Osteoblast (primary cell): ENCODE results near the gene ERAS. TPM values are rescaled to one million over a fixed set of nuclear protein-coding genes. Genes with fewer than 3 reads are reported as not detected.

Experiments
- DNase-seq: peaks from one replicate; pipeline ENCODE4 v3.0.0; 2011; ENCODE audit warnings: low spot score, mixed read lengths; ENCODE audit not compliant: insufficient read length; ENCODE audit errors: missing footprints
- H2AFZ ChIP-seq: 2 replicates; pipeline ENCODE4 v1.6.0; 2011; ENCODE audit warnings: mild to moderate bottlenecking, low read length
- H3K27ac ChIP-seq: 2 replicates; pipeline ENCODE4 v1.5.1; 2011; ENCODE audit warnings: mild to moderate bottlenecking, low read depth, low read length, moderate library complexity
- H3K27me3 ChIP-seq: 2 replicates; pipeline ENCODE4 v1.6.0; 2012; ENCODE audit warnings: mild to moderate bottlenecking, control low read depth, inconsistent platforms, low read length, moderate library complexity; ENCODE audit not compliant: insufficient read depth
- H3K36me3 ChIP-seq: 2 replicates; pipeline ENCODE4 v1.5.1; 2011; ENCODE audit warnings: mild to moderate bottlenecking, low read length, control low read depth, moderate library complexity; ENCODE audit not compliant: insufficient read depth
- H3K4me1 ChIP-seq: 2 replicates; pipeline ENCODE4 v1.5.1; 2011; ENCODE audit warnings: mild to moderate bottlenecking, low read length, control low read depth, moderate library complexity; ENCODE audit not compliant: insufficient read depth
- H3K4me2 ChIP-seq: 2 replicates; pipeline ENCODE4 v1.6.0; 2011; ENCODE audit warnings: mild to moderate bottlenecking, low read length; ENCODE audit not compliant: insufficient read depth
- H3K4me3 ChIP-seq: fragments of 200-600 bp; sonication (generic); 3 replicates; pipeline ENCODE4 v1.5.1; 2012; ENCODE audit warnings: mild to moderate bottlenecking, low read length, inconsistent platforms; ENCODE audit not compliant: insufficient read depth
- H3K79me2 ChIP-seq: 2 replicates; pipeline ENCODE4 v1.6.0; 2012; ENCODE audit warnings: mild to moderate bottlenecking, low read length, control low read depth, inconsistent platforms; ENCODE audit not compliant: insufficient read depth
- H3K9me3 ChIP-seq: 2 replicates; pipeline ENCODE4 v1.5.1; 2011; ENCODE audit warnings: low read depth, low read length, control low read depth
- H4K20me1 ChIP-seq: 2 replicates; pipeline ENCODE4 v1.6.0; 2012; ENCODE audit warnings: mild to moderate bottlenecking, low read length, control low read depth; ENCODE audit not compliant: insufficient read depth
- CTCF ChIP-seq: IDR thresholded peaks from 2 replicates; pipeline ENCODE4 v1.5.1; 2011; ENCODE audit warnings: mild to moderate bottlenecking, low read depth, low read length, moderate library complexity; ENCODE audit errors: extremely low read depth
- total RNA-seq: library from RNA; depleted of rRNA; stranded (reverse); fragments of >200 nt; gene quantifications from 2 replicates; pipeline ENCODE4 v1.2.3, GENCODE V29; 2012

ERAS gene
- total RNA-seq, 1 donor = not detected

- DNase-seq = peak; percentile 85
- Histone ChIP-seq H3K27me3 (no peaks in the 10 kb centered on the region), H3K4me2 (no peak overlapping the region), H3K36me3 (no peaks in the 10 kb centered on the region), H3K27ac (no peak overlapping the region), H3K79me2 (no peaks in the 10 kb centered on the region), H2AFZ (peak overlapping the region; percentile 21), H4K20me1 (no peaks in the 10 kb centered on the region), H3K4me3 (no peak overlapping the region), H3K4me1 (peaks cover 3% of the 10 kb centered on the region), H3K9me3 (no peaks in the 10 kb centered on the region)
- no peak for TF ChIP-seq CTCF
Measured at GRCh38 chrX:48794911-48795515, 31.3 kb upstream of the ERAS start.

- H3K27me3 ChIP-seq = no peaks in the 10 kb centered on the region
- no peaks in the 10 kb centered on the region for H4K20me1 ChIP-seq
- no peak for TF ChIP-seq CTCF
- DNase-seq = no peak
- no peak overlapping the region for H3K4me3 ChIP-seq
- peaks cover 6% of the 10 kb centered on the region for H3K4me1 ChIP-seq
- H3K79me2 ChIP-seq = no peaks in the 10 kb centered on the region
- no peaks in the 10 kb centered on the region for H3K9me3 ChIP-seq
- H3K27ac ChIP-seq = no peak overlapping the region
- no peak overlapping the region for H2AFZ ChIP-seq
- no peak overlapping the region for H3K4me2 ChIP-seq
- no peaks in the 10 kb centered on the region for H3K36me3 ChIP-seq
Measured at GRCh38 chrX:48798318-48798717, 28.0 kb upstream of the ERAS start.

- Histone ChIP-seq H3K4me1 (peaks cover 3% of the 10 kb centered on the region), H2AFZ (peak overlapping the region; percentile 96), H3K9me3 (no peaks in the 10 kb centered on the region), H4K20me1 (no peaks in the 10 kb centered on the region), H3K79me2 (no peaks in the 10 kb centered on the region), H3K4me3 (peak overlapping the region; percentile 84), H3K27ac (peak overlapping the region; percentile 90), H3K4me2 (peak overlapping the region; percentile 82), H3K27me3 (no peaks in the 10 kb centered on the region), H3K36me3 (peaks cover 5% of the 10 kb centered on the region)
- no peak for DNase-seq
- TF ChIP-seq CTCF = no peak
Measured at GRCh38 chrX:48800574-48801279, 25.6 kb upstream of the ERAS start.

GRCh38 chrX:48801280-48802088 is 24.8 kb upstream of the ERAS start, which contains the start of gene HDAC6:
Gene HDAC6 (plus strand): TSS chrX:48802067. CDS start chrX:48802693, 626 bp downstream.
- H4K20me1 ChIP-seq = no peaks in the 10 kb centered on the region
- H3K9me3 ChIP-seq = no peaks in the 10 kb centered on the region
- peaks cover 6% of the 10 kb centered on the region for H3K36me3 ChIP-seq
- H3K79me2 ChIP-seq = no peaks in the 10 kb centered on the region
- no peaks in the 10 kb centered on the region for H3K27me3 ChIP-seq
- peak within 1 kb of the TSS; percentile 82 for H3K4me2 ChIP-seq
- DNase-seq = peak; percentile 96
- peak within 1 kb of the TSS; percentile 96 for H2AFZ ChIP-seq
- no peak for TF ChIP-seq CTCF
- peak within 1 kb of the TSS; percentile 92 for H3K27ac ChIP-seq
- peaks cover 3% of the 10 kb centered on the region for H3K4me1 ChIP-seq
- peak within 1 kb of the TSS; percentile 84 for H3K4me3 ChIP-seq
